Occipital lobe (tissue), 2 donors: Measurements from ENCODE around the gene PRELID1. TPM values are rescaled to one million over a fixed set of nuclear protein-coding genes. Genes with fewer than 3 reads are reported as not detected.
"Not testable (repeated sequence)": the region's sequence is repeated elsewhere in the genome, so short reads cannot be mapped to it uniquely, and the experiment has no call there.

Source experiments
- DNase-seq: peaks from one replicate; lab custom pipeline; 2025; lab: John Stamatoyannopoulos, UW
- total RNA-seq: library from RNA; depleted of rRNA; stranded (reverse); fragments of >200 nt; gene quantifications from one replicate; pipeline ENCODE4 v1.2.3, GENCODE V29; 2014

The PRELID1 gene
- total RNA-seq, 1 donor from 2014 or later: 34.6 TPM

DNA sequence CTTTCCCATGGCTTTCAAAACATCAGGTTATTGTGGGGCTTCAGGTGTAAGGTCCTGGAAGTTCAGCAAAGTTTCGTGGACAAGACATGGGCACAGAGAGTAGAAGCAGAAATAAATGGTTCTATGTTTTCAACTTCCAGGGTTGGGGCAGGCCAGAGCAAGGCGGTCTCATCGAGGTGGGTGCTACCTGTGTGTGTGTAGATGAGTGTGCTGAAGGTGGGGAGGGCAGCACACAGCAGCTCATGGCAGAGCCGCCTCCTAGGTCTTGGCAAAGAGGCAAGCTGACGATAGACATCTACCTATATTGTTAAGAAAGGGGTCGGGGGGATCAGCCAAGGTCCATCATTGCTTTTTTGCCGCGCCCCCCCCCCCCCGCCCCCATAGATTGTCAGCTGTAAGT lies 3.9 kb upstream of the PRELID1 start:
- DNase-seq: no peak

DNA sequence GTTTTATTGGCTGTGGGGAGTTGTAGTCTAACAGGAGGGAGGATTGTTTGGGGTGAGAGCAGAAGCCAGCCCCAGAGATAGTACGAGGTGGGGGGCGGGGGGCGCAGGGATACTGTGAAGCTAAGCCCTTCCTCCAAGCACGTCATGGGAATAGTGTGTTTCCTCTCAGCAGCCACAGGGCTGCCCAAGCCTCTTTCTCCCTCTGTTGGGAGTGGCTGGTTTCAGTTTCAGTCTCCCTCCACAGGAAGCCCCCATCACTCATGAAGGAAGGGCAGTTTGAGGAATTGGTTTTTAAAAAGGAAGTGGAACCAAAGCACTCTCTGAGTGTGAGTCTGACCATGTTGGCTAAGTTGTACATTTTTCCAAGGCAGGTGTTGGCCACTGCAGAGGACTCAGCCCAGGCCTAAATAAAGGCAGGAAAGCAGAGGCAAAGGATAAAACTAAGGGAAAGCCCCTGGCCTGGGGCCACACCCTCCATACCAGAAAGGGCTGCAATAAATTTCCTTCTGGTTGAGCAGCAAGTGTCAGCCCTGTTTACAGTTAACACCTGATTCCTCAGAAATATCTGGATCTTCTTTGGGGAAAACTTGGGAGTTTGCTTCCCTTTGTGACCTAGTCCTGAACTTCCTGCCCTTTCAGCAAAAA lies 3.2 kb upstream of the PRELID1 start:
- DNase-seq: no peak

DNA sequence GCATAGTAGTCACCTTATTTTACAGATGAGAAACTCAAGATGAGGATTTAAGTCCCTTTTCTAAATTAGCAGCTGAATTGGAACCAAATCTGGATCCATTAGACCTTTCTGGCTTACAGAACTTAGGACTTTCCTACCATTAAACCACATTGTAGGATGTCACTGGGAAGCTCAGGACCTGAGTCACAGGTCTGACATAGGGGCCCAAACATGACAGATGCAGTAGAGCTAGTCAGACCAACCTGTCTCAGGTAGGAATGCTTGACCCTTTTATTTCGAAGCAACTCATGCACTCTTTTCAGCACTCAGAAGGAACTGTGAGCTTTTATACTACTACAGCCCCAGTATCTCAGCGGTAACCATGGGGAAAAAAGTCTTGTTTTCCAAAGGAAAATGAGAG lies 2.6 kb upstream of the PRELID1 start:
- no peak for DNase-seq

DNA sequence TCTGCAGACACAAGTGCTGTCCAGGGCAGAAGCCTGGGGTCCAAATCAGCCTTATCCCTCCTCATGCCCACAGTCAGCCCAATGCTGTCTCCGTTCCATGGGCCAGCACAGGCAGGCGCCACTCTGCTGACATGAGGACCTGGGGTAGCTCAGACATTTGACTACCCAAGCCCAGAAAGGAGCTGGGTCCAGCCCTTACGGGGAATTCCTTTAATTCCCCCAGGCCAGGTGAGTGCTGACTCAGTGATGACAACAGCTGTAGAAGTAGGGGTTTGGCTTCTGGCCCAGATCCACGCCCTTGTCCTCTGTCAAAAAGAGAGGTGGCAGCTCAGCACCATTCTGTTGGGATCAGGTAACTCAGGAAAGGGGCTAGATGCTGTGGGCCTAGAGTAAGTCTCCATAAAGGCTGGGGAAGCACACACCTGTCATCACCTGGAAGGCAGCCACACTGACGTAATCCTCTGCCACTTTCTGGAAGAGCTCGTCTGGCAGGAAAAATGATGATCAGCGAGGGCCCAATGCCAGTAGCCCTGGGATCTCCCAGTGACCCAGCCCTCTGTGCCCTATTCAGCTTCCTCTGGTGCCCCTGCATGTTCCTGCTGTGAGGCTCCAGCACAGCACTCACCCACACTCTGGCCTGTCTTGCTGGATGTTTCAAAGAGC lies 2.0 kb upstream of the PRELID1 start:
- no peak for DNase-seq

DNA sequence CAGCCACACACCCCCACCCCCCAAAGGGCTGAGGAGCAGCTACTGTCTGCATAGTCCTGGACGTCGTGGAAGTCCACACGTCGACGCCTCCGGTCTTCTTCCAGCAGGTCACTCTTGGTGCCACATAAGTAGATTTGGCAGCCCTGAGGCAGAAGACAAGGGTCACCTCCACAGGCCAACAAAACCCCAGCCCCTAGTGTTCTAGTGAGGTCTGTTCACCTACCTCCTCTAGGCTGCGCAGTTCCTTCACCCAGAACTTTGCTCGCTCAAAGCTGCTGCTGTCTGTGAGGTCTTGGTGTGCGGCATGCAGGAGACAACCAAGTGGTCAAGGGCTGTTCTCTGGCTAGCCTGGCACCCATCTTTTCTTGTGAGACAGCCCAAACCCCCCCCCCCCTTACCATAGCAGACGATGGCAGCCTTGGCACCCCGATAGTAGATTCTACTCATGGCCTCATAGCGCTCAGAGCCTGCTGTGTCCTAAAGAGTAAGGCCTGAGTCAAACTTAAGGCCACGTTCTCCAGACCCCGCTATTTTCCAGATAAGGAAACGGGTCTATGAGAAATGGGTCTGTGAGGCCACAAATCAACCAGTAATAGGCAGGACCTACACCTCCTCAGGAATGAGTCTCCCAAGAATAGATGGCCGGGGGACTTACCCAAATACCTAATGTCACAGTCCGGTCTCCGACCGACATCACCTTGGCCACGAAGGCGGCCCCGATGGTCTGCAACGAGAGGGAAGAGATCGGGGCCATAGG lies 1.1 kb upstream of the PRELID1 start:
- no peak for DNase-seq

DNA sequence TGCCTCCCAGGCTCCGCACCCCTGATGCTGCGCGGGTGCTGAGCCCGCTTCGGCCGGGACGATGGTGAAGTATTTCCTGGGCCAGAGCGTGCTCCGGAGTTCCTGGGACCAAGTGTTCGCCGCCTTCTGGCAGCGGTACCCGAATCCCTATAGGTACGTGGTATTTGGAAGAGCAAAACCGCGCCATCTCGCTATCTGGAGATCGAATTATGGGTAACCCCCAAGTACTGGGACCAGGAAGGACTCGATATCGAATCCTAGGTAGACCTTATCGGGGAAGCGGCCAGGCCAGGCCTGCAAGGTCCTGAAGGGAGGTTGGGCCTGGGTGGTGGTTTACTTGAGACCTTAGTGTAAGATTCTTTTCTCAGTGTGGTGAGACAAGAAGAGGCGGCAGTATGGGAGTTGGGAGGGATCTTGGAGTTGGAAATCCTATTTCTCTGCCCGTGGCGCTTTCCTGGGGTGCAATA lies 359 bp downstream of the PRELID1 start:
- DNase-seq: no peak

DNA sequence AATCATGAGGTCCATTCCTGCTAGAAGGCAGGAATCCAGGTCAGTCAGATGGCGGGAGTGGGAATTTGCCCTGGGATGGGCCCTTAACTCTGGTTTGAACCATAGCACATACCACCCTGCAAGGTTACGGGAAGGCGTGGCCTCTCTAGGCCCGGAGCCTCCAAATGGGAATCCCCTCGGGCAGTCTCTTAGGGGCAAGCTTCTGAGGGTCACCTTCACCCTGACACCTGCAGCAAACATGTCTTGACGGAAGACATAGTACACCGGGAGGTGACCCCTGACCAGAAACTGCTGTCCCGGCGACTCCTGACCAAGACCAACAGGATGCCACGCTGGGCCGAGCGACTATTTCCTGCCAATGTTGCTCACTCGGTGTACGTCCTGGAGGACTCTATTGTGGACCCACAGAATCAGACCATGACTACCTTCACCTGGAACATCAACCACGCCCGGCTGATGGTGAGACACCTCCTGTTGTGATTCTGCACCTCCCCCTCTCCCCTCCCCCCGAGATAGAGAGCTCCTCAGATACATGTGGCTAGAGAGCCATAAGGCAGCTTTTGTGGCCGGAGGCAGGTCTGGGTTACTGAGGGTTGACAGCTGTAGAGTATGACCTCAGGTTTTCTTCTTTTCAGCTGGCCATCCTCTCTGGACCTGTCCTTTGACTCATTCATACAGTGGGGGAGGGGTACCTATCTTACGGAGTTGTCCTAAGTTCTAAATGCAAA lies 957 bp downstream of the PRELID1 start:
- no peak for DNase-seq

DNA sequence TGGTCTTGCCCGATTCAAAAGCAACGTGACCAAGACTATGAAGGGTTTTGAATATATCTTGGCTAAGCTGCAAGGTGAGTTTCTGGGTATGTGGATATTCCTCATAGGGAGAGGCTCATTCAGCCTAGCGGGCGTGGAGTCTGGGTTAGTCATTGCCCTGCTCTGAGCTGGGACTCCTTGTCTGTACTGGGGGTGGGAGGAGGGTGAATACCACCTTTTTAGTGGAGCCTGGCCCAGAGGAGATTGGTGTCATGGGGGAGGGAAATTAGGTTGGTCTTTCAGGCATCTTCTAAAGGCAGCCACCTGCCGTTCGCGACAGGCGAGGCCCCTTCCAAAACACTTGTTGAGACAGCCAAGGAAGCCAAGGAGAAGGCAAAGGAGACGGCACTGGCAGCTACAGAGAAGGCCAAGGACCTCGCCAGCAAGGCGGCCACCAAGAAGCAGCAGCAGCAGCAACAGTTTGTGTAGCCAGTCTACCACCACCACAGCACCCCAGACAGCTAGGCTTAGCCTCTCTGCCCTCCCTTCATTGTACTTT lies 2.6 kb downstream of the PRELID1 start:
- DNase-seq: not testable (repeated sequence)

DNA sequence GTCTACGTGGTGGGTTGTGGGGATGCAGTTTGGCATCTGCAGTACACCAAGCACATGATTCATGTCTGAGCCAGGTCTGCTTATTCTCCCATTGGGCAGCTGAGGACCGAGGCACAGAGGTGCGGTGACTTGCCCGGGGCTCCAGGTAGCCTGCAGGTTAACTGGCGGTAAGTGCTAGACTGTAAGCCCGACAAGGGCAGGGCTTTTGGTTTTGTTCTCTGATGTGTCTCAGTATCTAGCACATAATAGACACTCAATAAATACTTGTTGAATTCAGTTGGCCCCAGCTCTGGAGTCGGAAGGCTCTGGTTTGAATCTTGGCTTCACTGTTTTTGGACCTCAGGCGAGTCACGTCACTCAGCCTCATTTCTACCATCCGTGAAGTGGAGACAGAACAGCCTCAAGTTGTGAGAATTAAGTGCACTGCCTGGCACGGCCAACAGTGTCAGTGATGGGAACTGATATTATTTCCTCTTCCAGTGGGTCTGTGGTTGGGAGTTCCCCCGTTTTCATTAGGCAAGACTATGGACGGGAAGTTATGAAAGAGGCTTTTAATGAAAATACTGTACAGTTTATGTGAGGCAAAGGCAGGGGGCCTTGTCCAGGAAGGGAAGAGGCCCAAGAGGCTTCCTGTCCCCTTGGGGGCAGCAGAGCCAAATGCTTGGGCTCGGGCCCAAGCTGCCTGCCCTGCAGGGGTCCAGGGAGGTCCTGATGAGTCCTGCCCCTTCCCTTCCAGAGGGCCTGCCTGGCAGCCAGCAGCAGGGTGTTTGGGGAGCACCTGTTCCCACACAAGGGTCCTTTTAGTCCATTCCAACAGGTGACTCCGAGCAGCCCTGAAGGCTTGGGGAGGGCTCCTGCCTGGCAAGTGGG lies 3.3 kb downstream of the PRELID1 start:
- no peak for DNase-seq

DNA sequence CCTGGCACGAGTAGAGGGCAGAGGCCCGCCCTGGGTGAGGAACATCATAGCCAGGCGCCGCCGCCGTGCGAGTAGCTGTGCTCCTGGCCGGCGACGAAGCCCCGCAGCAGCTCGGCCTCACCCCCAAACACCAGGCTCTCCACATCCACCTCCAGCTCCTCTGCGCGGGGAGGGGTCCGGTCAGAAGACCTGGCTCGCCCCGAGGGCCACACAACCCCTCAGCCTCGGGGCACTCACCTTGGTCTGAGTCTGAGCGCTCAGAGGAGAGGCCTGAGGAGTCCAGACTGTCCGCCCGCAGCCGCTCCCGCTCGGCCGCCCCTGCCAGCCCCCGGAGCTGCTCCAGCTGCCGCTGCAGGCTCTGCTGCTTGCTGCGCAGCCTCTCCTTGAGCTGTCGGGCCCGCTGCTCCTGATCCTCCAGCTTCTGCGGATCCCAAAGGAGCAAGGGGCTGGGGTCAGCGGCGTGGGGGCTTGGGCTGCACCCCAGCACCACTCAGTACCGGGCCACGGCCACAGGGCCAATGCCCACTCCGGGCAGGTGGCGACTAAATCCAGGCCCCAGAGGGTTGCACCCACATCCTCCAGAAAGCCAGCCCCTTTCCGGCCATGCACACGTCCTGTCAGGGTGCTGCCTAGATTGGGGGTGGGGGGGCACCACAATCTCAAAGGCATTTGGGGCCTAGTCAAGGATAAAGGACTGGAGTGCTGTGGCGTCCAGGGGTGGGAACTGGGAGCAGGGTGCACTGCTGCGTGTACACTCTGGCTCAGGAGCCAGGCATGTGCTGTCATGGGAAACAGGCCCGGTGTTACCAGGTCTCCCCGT lies 4.2 kb downstream of the PRELID1 start:
- no peak for DNase-seq

DNA sequence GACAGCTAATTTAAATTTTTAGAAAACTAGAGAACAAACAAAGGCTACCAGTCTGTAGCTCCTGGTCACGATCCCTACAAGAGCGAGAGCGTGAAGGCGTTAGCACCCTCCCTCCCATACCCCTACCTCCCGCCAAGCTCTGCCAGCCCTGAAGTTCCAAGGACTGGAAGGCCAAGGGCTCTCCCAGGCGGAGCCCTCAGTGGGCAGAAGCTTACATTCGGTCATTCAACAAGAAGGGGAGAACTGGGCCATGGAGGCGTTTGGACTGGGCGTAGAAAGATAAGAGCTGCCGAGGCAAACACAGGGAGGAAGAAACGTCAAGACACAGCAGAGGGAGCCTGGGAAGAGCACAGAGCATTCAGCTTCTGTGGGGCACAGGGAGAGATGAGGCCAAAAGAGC lies 5.1 kb downstream of the PRELID1 start:
- DNase-seq: no peak

DNA sequence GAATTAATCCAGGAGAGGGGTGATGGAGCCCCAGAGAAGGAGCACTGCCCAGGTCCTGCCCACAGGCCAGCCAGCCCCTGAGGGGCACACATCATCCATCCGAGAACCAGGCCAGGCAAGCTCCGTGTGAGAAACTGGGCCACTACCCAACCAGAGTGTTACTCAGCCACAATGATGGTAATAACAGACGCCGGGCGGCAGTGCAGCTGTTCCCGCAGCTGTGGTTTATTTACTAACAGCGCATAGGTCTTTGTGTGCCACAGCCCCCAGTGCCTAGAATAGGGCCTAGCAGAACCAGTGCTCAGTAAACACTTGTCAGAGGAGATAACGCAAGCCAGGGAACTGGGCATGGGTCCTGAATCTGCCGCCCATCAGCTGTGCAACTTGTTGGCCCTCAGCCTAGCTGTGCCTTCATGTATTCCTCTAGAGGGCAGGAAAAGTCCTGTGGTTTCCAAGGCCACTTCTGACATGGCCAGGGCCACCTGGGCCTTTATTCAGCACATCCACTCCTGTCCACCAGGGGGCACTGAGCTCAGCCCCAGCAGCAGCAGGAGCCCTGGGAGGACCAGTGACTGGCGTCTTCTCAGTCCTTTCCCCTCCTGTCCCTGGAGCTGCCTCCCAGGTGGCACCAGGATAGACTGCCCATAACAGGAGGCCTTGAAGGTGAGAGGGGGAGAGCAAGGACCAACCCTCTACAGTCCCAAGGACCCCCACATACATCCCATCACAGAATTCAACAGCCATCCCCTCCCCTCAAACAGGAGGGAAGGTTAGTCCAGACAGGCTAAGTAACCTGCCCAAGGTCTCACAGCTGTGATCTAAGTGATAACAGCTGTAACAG lies 6.0 kb downstream of the PRELID1 start:
- no peak for DNase-seq

DNA sequence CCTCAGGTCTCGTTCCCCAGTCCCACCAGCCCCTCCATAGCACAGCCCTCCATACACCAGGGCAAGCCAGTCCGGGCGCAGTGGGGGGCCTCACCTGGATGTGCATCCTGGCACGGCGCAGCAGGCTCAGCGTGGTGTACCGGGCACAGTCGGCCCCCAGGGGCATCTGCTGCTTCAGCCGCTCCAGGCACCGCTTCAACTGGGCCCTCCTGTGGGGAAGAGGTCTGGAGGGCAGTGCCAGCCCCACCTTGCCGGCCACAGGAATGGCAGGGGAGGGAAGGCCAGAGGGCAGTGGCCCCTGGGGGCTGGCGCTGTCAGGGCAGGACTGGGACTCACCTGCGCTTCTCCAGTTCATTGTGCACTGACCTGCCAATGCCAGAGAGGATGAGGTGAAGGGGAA lies 6.7 kb downstream of the PRELID1 start:
- DNase-seq: no peak

DNA sequence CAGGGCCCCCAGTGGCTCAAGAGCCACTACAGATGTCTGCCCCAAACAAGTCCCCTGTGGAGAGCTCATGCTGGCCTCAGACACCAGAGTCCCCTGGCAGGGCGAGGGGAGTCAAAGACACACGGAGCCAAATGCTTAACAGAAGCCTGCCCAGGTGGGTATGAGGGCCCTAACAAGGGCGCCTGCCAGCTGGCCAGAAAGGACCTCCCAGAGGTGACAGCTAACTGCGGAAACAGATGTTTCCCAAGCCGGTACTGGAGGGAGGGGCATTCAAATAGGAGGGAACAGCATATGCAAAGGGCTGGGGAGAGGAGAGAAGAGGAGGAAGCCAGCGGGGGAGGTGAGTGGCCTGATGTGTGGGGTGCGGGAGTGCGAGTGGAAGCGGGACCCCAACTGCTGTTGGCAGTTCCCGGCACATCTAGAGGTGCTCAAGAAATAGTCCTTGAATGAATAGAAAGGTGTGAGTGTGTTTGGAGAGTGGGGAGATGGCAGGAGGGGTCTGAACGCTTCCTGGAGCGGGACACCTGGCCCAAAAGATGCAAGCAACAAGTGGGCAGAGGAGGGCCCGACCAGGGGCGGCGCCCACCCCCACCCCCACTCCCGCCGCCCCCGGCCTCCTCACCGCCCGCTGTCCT lies 7.3 kb downstream of the PRELID1 start:
- DNase-seq: no peak

DNA sequence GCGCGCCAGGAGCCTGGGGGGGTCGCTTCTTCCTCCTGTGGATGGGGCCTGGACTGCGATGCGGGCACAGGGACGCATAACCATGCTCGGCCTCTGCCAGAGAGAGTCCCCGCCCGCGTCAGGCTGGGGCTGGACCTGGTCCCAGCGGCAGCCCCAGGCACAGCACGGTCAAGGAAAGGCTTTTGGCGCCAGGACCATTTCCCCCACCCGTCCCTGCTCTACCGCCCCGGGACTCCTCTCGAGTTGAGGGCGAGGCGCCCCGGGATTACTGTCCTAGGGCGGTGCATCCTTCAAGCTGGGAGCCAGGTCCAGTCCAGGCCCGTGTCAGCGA lies 7.8 kb downstream of the PRELID1 start:
- DNase-seq: no peak

DNA sequence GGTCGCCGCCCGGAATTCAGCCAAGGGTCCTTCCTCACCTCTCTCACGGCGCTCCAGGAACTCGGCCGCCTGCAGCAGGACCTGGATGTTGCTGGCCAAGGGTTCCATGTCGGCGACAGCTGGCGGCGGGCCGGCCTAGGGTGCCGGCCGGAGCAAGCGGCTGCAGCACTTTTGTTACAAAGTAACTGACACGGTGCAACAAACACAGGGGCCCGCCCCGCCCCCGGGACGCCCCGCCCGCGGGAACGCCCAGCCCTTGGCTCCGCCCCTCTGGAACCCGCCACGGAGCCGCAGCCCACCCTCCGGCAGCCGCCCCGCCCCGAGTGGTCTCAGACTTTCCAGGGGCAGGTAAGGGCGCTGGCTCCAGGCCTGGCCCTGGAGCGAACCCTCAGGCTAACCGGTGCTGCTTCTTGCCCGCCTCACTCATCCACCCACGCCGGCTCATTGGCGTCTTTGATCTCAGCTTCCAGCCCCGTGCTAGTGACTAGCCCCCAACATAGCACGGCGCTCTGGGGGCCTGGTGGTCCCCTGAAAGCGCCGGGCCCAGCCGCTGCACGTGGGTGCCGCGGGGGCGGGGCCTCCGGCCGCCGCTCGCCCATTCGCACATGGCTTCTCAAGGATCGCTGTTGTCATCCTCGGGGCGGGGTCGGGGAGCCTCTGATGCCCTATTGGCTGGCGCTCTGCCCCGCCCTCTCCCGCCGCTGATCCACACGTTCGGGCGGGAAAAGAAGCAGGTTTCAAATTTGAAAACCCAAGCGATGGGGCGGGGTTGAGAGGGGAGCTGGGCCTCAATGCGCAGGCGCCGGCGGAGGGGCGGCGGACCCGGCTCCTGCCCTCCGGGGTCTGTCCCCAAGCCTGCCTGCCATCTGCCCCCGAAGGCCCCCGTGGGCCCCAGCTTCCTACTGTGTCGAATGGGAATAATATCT lies 8.4 kb downstream of the PRELID1 start, which contains the start of gene MXD3:
MXD3 (minus strand) TSS at position 176 of the 926 bp plus-strand sequence; CDS start at position 108, 68 bp downstream.
- peak; percentile 88 for DNase-seq

DNA sequence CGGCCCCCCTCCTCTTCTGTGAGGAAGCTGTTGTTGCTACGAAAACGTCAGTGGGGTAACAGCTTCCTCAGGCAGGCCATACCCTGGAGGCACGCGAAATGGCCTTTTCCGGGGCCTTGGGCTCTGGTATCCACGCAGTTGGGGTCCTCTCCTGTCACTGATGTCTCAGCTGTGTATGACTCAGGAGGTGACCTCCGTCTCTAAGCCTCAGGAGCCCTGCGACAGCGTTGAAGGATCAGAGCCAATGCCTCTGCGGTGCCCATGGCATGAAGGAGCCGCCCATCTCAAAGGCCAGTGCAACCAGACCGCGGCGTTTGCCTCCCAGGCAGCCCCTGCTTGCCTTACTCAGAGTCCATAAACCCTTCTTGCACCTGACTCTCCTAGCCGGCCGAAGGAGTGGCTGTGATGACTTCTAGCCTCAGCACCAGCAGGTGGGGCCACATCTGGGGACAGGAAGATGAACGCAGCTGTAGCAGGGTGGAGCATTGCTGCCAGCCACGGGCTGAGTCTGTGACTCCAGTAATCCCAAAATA lies 9.1 kb downstream of the PRELID1 start:
- no peak for DNase-seq
